ENCODE measurements around the gene FERMT3.

DNA sequence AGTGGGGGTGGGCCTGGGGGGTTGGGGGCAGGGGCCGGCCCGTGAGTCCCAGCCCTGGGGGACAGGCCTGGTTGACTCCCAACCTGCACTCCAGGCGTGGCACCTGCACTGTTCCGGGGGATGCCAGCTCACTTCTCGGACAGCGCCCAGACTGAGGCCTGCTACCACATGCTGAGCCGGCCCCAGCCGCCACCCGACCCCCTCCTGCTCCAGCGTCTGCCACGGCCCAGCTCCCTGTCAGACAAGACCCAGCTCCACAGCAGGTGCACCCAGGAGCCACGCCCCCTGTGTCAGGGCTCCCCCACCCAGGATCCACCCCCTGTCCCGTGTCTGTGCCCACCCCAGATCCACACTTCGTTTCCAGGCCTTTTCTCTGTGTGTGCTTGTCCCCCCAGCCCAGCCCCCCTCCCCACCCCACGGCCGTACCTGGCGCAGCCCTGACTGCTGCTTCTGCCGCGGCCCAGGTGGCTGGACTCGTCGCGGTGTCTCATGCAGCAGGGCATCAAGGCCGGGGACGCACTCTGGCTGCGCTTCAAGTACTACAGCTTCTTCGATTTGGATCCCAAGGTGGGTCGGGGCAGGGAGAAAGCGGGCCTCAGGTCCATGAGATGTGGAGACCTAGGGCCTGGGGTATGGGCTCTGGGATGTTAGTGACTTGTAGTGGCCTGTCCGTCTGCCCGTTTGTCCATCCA is 4.8 kb downstream of the FERMT3 start:
- no peak for TF ChIP-seq POLR2A (IDR thresholded peaks at IDR 0.05)
- no peak for TF ChIP-seq EP300 (IDR thresholded peaks at IDR 0.05)

All from sigmoid colon (tissue), 4 donors.